ENCODE measurements around the gene MBOAT2. TPM values are rescaled to one million over a fixed set of nuclear protein-coding genes. Genes with fewer than 3 reads are reported as not detected.
"Not testable (repeated sequence)": the region's sequence is repeated elsewhere in the genome, so short reads cannot be mapped to it uniquely, and the experiment has no call there.

The MBOAT2 gene, protein sequence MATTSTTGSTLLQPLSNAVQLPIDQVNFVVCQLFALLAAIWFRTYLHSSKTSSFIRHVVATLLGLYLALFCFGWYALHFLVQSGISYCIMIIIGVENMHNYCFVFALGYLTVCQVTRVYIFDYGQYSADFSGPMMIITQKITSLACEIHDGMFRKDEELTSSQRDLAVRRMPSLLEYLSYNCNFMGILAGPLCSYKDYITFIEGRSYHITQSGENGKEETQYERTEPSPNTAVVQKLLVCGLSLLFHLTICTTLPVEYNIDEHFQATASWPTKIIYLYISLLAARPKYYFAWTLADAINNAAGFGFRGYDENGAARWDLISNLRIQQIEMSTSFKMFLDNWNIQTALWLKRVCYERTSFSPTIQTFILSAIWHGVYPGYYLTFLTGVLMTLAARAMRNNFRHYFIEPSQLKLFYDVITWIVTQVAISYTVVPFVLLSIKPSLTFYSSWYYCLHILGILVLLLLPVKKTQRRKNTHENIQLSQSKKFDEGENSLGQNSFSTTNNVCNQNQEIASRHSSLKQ
- 48.5 TPM for total RNA-seq

DNA sequence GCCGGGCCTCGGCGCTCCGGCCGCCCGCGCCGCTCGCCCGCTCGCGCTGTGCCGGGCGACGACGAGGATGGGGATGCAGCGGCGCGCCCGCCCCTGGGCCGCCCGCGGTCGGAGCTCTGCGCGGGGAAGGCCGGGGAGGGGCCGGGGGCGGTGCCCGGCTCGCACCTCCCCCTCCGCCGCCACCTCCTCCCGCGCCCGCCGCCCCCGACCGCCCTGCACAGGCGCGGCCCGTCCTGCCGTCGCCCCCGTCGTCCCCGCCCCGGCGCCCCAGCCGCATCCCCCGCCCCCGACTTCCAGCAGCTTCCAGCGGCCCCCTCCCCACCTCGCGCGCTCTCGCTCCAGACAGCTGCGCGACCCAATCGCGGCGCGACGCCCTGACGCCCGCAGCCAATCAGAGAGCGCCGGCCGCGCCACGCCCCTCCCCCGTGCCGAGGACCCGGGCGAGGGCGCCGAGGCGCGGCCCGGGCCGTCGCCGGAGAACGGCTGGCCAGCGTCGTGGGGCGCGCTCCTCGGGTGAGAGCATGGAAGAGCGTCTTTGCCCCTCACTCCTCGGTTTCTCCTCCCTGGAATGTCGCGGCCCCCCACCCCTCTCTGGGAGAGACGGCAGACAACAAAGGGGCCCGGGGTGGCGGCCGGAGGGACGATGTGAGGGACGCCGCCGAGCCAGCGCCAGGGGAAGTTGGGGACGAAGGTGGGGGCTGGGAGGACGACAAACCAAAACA, at the start of gene MBOAT2:
MBOAT2 (minus strand) TSS at position 69 of the 722 bp plus-strand sequence. CDS start 70 bp downstream, outside the sequence.
- DNase-seq: peak; percentile 98

DNA sequence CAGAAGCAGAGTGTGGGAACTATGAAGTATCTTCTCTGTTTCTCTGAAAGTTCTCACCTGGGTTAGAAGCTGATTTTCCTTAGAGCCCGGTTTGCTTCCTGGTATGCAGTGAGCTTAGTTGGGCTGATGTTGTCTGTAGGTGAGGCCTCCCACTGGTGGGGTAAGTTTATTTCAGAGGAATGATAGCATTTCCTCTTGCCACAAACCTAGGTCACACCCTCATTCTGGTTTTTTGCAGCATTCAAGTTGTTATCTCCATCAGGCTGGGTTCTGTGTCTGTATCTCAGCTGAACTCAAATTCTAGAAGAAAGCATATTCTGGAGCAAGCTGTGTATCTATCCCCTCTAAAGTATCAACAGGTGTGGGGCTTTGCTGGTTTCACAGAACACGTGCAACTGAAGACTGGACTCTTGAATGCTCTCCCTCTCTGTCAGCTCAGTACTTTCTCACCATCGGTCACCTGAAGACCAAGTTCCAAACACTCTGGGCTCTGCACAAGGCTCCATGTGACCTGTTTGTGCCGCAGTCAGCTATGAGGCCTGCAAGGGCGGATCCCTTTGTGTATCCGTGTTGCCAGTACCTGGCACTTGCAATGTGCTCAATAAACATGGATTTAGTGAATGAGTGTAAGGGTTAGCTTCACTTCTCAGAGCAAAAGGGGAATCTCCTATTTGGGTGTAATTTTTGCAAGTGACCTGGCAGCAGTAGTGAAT, 49.5 kb upstream of the MBOAT2 start:
- DNase-seq: peak; percentile 9

DNA sequence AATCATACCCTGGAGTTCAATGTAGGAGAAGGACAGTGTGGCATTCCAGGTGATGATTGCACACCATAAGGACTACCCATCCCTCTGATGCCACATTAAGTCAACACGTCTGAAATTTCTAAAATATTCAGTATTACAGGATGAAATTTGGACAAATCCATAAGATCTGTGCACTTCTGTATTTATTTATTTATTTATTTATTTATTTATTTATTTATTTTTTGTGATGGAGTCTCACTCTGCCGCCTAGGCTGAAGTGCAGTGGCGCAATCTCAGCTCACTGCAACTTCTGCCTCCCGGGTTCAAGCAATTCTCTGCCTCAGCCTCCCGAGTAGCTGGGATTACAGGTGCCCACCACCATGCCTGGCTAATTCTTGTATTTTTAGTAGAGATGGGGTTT, 48.0 kb upstream of the MBOAT2 start:
- not testable (repeated sequence) for DNase-seq

DNA sequence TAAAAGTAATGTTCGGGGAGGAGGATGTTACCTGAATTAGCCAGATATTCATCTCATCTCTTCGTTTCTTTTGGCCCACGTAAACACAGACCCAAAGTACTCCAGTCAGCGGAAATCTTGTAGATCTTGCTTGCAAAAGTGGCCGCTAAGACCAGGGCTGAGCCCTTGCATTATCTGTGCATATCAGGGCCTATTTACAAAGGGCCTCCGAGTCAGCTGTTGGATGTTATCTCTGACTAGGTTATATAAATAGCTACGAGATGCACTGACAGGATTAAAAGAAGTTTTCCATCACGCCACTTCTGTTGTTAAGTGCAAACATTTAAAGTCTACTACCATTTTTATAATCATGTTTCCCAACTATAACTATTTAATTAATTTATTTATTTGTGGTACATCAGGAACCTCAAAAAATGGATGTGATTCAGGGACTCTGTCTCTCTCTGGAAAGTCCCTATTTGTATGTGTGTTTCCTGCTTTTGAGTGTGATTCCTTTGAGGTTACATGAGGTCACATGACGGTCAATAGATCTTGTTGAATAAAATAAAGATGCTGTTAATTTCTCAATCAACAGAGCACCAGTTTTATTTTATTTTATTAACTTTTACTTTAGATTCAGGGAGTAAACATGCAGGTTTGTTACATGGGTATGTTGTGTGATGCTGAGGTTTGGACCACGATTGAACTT, 46.8 kb upstream of the MBOAT2 start:
- DNase-seq: peak; percentile 57

DNA sequence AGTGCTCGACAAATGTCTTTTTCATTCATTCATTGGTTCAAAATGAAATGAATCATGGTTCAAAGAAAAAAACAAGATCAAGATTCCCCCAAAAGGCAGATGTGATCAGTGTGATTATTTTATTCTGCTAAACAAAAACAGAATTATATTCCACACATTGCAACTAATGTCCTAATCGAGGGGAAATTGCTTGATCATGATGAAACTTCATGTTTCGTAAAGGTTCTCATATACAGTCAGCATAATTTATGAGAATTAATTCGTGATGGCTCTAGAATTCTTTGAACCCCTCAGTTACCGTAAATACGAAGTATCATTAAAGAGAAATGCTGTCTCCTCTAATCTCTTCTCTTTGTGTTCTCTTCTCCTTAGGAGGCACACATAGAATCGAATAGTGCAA, 42.1 kb upstream of the MBOAT2 start:
- DNase-seq: no peak

DNA sequence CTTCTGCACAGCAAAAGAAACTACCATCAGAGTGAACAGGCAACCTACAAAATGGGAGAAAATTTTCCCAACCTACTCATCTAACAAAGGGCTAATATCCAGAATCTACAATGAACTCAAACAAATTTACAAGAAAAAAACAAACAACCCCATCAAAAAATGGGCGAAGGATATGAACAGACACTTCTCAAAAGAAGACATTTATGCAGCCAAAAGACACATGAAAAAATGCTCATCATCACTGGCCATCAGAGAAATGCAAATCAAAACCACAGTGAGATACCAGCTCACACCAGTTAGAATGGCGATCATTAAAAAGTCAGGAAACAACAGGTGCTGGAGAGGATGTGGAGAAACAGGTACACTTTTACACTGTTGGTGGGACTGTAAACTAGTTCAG, 40.0 kb upstream of the MBOAT2 start:
- DNase-seq: not testable (repeated sequence)

DNA sequence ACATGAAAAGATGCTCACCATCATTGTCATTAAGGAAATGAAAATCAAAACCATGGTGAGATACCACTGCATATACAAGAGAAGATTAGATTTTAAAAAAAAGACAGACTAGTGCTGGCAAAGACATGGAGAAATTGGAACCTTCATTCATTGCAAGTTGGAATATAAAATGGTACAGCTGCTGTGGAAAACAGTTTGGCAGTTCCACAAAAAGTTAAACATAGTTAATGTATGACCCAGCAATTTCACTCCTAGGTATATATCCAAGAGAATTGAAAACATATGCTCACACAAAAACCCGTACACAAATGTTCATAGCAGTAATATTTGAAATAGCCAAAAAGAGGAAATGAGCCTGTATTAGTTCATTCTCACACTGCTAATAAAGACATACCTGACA, 33.7 kb upstream of the MBOAT2 start:
- no peak for DNase-seq

DNA sequence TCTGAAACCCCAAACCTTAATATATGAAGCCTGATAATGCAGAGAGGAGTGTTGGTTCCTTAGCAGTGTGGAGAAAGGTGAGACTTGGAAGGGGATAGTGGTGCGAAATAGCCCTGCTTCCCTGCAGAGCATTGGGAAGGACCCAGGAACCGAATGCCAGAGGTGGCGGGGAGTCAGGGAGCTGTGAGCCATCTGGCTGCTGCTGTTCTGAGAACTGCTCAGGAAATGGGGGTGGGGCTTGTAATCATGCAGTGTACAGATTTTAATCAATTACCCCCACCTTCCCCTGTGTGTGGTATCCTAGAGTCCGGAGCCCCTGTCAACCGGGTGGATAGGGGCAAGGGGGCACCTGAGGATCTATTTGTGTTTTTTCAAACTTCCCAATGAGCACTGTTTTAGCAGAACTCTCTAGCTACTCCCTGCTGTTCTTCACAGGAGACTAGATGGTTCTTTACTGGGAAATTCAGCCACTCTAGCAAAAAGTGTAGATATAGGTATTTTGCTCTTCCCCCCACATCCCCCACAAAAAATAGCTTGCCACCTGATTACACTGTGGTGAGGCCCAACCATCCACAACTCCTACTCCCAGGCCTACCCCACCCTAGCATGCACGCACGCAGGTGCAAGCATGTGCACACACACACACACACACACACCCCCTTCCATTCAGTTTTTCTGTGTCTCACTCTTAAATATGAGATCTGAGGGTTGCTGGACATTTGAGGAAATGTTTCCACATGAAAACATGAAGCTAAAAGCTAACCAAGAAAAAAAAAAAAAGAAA, 30.1 kb upstream of the MBOAT2 start:
- DNase-seq: no peak

DNA sequence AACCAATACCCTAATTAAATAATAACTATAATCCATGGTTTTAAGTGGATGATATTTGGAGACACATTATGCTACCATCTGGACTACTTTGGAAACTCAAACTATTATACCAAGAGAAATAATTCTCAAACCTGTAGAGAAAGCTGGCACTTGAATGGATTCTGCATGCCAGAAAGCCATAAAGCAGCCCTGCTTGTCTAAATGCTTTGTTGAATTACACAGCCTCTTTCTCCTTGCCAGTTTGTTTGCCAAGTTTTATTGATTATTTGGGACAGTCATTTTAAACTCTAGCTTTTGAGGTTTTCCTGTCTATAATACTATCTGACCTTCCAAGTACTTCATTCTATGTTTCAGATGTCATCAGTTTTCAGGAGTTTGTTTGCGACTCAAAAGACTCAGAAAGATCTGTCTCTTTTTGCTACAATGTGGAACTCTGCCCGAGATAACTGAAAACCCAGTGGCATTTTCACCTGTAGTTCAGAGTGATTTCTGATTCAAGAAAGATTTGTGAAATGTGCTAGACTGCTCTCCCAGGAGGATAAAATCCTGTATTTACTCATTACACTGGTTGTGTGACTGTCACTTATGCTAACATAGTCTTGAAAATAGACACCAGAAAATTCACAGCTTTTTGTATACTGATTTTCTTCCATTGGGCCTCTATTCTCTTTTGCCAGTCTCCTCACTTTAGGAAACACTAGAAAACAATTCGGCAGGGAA, 29.2 kb upstream of the MBOAT2 start:
- no peak for DNase-seq

DNA sequence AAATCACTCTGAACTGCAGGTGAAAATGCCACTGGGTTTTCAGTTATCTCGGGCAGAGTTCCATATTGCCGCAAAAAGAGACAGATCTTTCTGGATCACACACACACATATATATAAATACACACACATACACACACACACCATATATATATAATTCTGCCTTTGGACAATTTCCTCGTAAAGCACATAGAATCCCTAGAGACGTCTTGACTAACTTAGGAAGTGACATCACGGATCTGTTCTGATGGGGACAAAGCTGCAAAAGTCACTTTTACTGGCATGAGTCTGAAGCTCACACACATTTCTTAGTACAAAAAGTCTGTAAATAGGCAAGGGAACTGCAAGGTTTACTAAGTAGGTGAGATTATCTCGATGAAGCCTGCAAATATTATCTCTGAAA, 28.6 kb upstream of the MBOAT2 start:
- DNase-seq: no peak

DNA sequence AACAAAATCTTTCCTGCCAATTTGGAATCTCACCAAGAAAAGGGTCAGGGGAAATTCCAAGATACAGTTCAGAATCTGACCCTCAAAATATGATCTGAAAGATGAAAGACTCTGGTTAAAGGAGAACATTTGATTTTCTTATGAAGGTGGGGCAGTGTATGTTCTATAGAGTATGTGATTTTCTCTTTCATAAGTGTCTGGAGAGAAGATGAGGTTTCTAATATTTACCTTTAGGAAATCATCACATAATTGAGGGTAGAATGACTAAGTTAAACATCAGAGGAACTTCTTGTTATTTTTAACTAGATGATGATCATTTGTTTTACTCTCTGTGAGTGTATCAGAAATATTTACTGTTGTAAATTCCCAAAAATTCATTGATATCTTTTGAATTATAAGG, 27.8 kb upstream of the MBOAT2 start:
- DNase-seq: no peak

DNA sequence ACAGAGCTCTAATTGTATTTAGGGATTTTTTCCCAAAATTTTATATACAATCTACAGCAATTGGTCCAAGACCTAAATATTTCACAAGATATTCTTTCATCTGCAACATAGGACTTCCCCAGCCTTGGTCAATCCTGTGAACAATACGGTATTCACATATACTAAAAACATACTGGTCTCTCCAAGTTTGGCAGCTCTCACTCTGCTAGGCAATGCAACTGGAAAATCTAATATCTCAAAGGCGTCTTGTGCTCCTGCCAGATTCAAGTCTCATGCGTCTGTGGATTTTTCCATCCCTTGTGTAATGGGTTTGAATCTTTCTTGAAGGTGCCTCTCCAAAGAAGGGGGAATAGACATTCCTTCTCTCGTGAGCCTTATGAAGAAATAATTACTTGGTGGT, 27.4 kb upstream of the MBOAT2 start:
- DNase-seq: peak; percentile 29

DNA sequence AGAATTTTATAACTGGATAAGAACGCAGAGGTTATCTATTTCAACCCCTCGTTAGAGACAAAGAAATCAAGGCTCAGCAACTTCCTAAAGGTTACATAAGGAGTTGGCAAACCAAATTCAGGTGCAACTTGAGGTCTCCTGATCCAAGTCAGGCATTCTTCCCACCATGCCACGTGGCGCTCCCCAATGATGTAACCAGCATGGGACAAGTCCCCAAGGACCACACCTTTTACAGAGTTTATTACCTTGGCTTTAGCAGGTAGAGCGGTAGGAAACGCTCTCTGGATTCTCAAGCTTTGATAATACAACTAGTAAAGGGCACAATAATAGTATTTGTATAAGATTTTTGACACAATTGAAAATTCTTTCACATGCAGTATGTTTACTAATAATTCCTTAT, 26.7 kb upstream of the MBOAT2 start:
- DNase-seq: no peak

DNA sequence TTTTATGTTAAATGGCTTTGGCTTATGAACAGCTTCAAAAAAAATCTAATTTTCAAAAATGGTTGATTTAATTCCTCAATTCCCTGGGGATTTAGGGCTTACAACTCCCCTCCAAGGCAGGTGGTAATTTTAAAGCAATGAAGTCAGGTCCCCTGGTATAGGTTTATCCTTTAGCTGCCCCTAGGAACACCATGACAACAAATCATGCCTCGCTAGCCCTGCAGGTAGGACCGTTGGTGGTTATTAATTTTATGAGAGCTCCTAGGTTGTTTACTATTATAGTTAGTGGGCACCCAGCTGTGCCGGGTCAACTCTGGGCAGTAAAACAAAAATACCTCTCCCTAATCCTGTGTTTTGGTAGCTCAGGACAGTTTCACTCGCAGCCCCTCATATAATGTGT, 26.2 kb upstream of the MBOAT2 start:
- no peak for DNase-seq

DNA sequence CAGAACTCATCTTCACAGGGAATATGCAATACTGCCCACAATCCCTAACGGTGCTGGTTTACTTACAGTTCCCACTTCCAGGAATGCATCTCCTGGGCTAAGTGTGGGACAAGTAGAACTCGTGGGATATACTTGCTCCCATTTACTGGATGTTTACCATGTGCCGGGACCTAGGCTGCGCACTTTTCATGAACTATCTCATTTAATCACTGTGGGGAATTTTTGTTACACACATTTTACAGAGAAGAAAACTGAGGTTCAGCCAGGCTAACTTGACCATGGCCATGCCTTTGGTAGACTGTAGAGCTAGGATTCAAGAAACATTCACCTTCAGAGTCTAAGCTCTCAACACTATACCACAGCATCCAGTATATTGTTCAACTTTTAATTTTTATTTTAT, 24.4 kb upstream of the MBOAT2 start:
- DNase-seq: no peak

DNA sequence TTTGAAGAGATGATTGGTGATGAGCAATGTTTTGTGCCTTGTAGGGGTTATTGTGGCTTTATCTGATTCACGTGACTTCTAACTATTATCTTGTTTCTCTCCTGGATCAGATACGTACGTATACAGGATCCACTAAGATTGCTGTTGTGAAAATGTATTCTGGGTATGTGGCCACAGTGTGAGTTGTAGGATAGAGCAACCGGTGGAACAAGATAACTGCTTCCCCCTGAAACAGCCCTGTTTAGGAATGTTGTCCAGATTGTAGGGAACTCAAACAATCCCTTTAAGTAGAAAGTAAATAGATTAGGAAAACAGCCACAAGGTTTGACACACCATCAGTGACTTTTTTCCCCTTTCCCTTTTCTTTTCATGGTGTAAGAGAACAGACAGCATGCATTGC, 22.3 kb upstream of the MBOAT2 start:
- DNase-seq: no peak

DNA sequence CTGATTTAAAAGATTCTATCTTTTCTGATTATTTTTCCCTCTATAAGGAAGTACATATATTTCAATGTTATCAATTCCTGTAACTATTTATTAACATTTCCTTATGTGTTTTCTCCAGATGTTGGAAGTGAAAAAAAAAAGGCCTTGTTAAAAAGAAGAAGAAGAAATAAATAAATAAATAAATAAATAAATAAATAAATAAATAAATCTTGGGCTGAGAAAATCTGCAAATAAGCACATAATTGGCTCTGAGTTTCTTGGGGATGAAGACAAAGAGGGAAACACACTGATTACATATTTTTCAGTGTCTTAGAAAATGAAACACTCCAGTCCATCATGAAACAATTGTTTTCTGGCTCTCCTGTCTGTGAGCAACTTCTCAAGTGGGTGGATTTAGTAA, 21.1 kb upstream of the MBOAT2 start:
- no peak for DNase-seq

DNA sequence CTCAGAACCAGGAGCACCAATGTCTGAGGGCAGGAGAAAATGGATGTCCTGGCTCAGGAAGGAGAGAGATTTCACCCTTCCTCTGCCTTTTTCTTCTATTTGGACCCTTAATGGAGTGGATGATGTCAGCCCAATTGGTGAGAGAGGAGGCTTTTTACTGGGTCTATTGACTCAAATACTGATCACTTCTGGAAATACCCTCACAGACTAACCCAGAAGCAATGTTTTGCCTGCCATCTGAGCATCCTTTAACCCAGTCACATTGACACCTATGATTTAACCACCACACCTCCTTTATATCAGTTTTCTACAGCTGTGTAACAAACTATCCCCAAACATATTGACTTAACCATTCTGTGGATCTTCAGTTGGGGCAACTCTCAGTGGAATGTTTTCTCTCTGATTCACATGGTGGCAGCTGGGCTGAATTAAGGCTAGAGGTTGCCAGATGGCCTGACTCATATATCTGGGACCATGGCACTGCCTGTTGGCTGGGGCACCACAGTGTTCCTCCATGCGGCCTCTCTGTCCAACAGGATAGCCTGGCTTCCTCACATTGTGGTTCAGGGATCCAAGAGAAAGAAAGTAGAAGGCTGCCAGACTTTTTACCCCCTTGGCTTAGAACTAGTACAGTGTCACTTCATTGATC, 18.2 kb upstream of the MBOAT2 start:
- DNase-seq: no peak

DNA sequence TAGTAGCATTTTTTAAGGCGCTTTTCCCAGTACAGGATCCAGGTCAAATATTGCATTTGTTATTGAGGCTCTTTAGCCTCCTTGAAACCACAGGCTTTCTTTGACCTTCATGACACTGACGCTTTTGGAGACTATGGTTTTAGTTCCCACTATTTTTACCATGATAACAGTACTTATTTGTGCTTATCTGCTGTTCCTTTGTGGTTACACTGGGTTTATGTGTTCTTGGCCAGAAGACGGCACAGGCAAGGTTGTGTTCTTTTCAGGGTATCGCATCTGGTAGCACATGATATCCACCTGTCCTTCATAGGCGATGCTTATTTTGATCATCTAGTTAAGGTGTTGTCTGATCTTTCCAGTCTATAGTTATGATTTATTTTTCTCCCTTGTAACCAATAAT, 16.8 kb upstream of the MBOAT2 start:
- DNase-seq: no peak

DNA sequence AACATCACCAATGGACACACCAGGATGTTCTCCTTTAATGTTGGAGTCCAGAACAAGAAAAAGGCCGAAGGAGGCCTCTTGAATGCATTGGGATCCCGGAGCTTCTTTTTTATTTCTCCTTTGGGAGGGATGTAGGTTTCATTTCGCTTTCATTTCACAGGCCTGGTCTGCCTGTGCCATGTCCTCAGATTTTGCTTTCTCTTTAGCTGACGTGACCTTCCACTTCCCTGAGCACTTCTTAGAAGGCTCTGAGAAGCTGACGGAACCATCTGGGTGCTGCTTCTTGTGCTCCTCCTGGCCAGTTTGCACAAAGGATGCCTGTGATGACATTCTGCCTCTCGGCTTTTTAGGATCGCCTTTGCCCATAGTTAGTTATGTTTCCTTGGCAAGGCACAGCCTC, 15.1 kb upstream of the MBOAT2 start:
- no peak for DNase-seq

Measured in tongue (tissue), 2 donors.